Retinal pigment epithelial cell (primary cell): ENCODE results near the gene SHISA7.

Experiments
- DNase-seq: peaks from one replicate; pipeline ENCODE4 v3.0.0-alpha.2; 2010; ENCODE audit warnings: low read depth
- H3K4me3 ChIP-seq: 2 replicates; pipeline ENCODE4 v1.5.1; 2011; ENCODE audit warnings: mild to moderate bottlenecking, low read length, control low read depth, moderate library complexity
- CTCF ChIP-seq: conservative IDR thresholded peaks from 2 replicates; pipeline ENCODE4 v1.5.1; 2011; ENCODE audit warnings: low read depth, low read length, control low read depth, inconsistent platforms

Gene SHISA7

DNA sequence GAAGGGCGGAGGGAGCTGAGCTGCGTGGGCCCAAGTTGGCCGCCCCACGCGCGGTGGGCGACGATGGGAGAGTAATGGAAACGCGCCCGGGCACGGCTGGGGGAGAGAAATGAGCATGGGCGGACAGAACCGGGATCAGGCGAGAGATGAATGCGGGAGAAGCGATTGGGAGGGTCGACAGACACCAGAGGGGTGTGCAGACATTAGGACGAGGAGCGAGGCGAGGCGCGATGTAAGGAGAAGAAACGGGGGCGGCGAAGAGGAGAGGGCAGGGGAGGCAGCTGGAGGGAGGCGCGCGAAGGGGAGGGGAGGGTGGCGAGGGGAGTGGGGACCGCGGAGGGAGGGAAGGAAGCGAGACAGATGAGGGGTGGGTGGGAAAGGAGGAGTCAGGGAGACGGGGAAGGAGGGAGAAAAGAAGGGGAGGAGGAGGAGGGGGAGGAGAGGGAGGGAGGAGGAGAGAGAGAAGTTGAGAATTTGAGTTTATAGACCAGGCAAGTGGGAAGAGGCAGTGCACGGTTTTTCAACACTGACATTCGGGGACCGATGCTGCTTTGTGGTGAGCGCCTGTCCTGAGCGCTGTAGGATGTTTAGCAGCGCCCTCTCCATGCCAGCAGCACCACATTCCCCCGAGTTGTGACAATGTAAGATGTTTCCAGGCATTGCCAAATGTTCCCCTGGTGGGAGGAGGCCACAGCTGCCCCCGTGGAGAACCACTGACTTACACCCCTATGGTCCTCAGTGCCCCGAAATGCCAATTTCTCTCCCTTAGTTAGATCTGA, at the start of gene SHISA7:
Gene SHISA7, minus strand, starts transcription at position 256 of the 779 bp plus-strand sequence. CDS start 437 bp downstream, outside the sequence.
- no peak for TF ChIP-seq CTCF
- no peak for DNase-seq
- no peak within 1 kb of the TSS for H3K4me3 ChIP-seq

DNA sequence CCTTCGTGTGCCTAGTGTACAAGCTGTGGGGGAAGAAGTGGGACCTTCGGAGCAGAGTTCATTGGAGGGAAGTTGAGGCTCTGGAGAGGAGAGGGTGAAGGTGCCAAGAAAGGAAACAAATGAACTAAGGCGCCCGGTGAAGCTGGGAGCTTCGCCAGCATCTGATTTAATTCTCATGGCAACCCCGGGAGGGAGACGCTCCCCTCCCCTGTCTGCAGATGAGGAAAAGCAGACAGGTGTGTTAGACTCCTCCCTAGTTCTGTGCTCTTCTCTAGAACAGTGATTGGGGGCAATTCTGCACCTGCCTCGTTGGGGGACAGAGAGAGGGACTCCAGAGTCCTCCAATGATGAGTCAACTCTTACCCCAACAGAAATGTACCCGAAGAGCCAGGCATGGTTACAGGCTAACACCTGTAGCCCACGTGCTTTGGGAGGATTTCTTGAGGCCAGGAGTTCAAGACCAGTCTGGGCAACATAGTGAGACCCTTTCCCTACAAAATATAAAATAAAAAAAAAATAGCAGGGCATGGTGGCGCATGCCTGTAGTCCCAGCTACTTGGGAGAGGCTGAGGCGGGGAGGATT, 49.4 kb upstream of the SHISA7 start:
- TF ChIP-seq CTCF: no peak
- no peak overlapping the region for H3K4me3 ChIP-seq
- no peak for DNase-seq

DNA sequence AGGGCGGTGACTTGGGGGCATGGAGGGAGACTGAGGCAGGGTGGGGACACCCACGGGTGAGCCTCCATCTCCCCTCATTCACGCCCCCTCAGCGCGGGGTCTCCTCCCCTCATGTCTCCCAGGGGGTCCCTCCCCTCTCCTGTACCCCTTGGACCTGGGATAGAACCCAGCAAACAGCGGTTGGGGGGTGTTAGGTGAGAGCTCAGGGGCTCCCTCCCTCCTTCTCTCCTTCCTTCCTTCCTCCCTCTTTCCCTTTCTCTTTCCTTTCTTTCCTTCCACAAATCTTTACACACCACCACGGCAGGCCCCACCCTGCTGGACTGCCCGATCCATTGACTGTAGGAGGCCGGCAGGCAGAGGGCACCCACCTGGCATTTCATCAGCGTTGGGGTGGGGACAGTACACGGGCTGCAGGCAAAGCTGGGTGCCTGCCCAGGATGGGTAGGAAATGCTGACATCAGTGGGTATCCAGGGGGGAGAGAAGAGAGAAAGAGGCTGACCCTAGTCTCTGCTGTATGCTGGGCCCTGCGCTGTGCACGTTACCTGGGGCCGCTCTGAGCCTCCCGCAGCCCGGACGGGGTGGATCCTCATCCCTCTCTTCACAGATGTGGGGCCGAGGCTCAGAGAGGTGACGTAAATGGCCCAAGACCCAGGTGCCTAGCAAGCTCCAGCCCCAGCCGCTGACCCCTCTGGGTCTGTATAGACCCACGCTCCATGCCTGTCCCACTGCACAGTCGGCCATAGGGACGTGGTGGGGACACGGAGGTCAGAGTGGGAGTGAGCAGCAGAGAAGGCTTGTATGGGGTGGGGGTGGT, 48.7 kb upstream of the SHISA7 start:
- no peak for TF ChIP-seq CTCF
- no peak for DNase-seq
- H3K4me3 ChIP-seq: no peak overlapping the region

DNA sequence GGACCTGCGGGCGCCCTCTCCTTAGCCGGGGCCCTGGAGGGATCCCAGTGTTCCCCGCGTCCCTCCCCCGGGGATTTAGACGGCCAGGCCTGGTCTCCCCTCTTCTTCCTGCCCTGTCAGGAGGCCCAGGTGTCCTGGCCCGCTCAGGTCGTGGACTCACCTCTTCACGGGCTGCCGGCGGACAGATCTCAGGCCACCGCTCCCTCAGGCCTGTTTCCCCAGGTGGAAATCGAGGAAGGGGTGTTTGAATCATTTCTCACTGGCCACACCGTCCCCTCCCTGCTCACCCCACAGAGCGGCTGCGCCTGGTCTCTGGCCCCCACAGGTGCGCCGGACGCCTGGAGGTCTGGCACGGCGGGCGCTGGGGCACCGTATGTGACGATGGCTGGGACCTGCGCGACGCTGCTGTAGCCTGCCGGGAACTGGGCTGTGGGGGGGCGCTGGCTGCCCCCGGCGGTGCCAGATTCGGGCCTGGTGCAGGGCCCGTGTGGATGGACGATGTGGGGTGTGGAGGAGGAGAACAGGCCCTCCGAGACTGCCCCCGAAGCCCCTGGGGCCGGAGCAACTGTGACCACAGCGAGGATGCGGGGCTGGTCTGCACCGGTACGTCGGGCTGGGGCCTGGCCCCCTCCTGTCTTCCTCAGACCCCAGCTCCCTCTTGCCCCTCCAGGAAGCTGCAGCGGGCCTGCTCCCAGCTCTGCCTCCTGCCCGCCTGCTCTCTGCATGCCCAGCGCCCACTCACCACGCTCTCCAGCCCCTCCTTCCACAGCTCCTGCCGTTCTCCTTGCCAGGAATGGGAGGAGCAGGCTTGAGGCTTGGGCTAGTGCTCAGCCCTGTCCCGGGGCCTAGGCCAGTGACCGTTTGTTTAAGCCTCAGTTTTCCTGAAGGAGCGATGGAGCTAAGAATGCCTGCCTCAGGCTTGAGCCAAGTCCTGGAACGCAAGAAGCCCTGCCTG, 47.7 kb upstream of the SHISA7 start:
- no peak for DNase-seq
- no peak for TF ChIP-seq CTCF
- no peak overlapping the region for H3K4me3 ChIP-seq

GRCh38 chr19:55489711-55490477, 46.8 kb upstream of the SHISA7 start:
- no peak overlapping the region for H3K4me3 ChIP-seq
- TF ChIP-seq CTCF: no peak
- DNase-seq: no peak
